HG03066 (cell line): ENCODE measurements around the gene MAZ.
"Not testable (repeated sequence)": the region's sequence is repeated elsewhere in the genome, so short reads cannot be mapped to it uniquely, and the experiment has no call there.

Experiments
- ATAC-seq: cut with Tn5 transposase; IDR thresholded peaks from one replicate; pipeline ENCODE4 v1.9.1; 2021; ENCODE audit warnings: low read depth; ENCODE audit not compliant: unreplicated experiment

MAZ gene

DNA sequence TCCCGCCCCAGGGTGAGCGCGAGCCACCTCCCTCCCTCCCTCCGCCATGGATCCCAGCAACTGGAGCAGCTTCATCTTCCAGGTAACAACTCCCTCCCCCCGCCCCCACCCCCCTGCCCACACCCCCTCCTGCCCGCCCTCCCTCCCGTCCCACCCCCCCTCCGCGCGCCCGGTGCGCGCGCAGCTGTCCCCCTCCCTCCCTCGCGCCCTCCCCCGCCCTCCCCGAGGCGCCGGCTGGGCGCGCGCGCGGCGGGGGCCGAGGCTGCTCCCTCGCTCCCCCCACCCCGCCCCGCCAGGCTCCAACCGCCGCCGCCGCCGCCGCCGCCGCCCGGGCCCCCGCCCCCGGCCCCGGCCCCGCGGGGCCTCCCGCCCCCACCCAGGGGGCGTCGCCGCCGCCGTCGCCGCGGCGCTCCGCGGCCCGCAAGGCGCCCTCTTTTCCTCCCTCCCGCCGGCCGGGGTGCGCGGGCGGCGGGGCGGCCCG, at the start of gene MAZ:
Gene MAZ (plus strand): TSS at position 431 of the 481 bp plus-strand sequence. CDS start 173 bp downstream, outside the sequence.
- no peak for ATAC-seq

DNA sequence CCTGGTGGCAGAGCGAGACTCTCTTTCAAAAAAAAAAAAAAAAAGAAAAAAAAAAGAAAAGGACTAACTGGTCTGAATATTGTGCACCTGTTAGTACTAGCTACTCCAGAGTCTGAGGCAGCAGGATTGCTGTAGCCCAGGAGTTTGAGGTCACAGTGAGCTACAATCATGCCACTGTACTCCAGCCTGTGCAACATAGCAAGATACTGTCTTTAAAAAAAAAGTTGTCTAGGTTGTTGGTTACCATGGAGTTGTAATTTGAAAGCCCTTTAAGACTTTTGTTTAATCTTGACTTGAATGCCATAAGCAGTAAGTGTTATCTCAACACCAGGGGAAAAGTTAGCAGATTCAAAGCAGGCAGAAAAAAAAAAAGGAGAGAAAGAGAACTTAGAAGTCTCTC, 49.7 kb upstream of the MAZ start:
- no peak for ATAC-seq

DNA sequence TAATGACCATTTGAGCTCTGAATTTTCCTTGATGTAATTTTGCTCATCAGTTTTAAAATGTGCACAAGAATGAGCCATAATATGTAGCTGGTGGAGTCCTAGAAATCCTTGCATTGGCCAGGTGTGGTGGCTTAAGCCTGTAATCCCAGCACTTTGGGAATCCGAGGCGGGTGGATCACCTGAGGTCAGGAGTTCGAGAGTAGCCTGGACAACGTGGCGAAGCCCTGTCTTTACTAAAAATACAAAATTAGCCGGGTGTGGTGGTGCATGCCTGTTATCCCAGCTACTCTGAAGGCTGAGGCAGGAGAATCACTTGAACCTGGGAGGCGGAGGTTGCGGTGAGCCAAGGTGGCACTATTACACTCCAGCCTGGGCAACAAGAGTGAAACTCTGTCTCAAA, 49.2 kb upstream of the MAZ start:
- ATAC-seq = not testable (repeated sequence)

DNA sequence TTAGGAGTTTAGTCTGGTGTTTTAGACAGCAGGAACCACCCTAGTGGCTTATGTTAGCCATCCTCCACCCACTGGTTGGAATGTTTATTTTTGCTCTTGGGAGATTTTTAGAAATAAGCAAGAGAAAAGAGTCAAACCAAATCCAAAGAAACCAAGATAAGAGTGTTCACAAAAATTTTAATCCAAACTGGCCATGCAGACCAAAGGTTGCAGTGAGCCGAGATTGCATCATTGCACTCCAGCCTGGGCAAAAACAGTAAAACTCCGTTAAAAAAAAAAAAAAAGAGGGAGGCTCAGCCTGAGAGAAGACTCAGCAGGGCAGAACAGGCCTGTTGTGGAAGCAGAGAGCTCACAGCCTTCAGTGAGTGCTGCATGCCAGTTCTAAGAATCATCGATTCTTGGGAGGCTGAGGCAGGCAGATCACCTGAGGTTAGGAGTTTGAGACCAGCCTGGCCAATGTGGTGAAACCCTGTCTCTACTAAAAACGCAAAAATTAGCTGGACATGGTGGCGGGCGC, 48.3 kb upstream of the MAZ start:
- no peak for ATAC-seq

DNA sequence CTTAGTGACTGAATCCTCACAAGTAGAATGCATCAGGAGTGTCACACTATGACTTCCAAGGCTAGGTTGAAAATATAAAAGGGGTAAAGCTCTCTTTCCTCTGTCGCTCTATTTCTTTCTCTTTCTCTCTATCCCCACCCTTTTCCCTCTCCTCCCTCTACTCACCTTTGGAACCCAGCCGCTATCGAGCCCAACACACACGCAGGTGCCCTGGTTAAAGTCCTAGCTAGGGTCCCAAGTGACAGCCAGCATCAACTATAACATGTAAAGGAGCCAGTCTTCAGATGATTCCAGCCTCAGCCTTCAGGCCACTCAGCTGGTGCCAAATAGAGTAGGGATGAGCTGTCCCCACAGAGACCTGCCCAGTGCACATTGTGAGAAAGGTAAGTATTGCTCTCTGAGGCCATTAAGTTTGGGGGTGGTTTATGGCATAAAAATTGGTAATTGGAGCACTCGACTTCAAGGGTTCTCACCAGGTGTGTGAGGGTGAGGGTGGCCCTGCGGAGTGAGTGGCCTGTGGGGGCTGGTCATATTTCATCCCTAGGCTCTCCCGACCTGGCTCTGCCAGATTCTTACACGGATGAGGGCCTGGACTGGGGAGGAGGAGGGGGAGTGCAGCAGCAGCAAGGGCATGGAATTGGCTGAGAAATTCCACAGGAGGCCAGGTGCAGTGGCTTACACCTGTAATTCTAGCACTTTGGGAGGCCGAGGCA, 45.6 kb upstream of the MAZ start:
- ATAC-seq = no peak

DNA sequence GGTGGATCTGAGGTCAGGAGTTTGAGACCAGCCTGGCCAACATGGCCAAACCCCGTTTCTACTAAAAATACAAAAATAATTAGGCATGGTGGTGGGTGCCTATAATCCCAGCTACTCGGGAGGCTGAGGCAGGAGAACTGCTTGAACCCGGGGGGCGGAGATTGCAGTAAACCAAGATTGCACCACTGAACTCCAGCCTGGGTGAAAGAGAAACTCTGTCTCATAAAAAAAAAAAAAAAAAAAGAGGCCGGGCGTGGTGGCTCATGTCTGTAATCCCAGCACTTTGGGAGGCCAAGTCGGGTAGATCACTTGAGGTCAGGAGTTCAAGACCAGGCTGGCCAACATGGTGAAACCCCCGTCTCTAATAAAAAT, 45.1 kb upstream of the MAZ start:
- not testable (repeated sequence) for ATAC-seq

DNA sequence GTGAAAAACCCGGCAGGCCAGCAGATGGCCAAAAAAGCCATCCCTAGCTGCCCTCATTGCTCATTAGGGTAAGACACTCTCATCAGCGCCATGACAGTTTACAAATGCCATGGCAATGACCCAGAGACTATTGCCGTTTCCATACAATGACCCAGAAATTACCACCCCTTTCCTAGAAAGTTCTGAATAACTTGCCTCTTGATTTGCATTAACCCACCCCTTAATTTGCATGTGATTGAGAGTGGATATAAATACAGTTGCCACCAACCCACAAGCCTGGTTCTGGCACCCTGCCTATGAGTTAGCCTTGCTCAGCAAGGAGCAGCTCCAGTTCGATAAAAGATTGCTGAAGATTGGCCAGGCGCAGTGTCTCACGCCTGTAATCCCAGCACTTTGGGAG, 44.4 kb upstream of the MAZ start:
- no peak for ATAC-seq

DNA sequence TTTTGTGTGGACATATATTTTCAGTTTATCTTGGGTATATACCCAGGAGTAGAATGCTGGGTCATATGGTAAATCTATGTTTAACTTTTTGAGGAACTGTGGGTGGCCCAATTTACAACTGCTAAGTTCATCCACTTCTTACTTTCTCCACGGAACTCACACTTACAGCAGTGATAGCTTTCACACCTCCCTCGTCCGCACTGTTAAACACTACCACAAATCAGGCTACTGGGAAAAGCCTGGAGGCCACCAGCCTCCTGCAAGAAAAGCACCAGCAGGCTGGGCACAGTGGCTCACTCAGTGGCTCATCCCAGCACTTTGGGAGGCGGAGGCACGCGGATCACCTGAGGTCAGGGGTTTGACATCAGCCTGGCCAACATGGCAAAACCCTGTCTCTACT, 43.0 kb upstream of the MAZ start:
- no peak for ATAC-seq

DNA sequence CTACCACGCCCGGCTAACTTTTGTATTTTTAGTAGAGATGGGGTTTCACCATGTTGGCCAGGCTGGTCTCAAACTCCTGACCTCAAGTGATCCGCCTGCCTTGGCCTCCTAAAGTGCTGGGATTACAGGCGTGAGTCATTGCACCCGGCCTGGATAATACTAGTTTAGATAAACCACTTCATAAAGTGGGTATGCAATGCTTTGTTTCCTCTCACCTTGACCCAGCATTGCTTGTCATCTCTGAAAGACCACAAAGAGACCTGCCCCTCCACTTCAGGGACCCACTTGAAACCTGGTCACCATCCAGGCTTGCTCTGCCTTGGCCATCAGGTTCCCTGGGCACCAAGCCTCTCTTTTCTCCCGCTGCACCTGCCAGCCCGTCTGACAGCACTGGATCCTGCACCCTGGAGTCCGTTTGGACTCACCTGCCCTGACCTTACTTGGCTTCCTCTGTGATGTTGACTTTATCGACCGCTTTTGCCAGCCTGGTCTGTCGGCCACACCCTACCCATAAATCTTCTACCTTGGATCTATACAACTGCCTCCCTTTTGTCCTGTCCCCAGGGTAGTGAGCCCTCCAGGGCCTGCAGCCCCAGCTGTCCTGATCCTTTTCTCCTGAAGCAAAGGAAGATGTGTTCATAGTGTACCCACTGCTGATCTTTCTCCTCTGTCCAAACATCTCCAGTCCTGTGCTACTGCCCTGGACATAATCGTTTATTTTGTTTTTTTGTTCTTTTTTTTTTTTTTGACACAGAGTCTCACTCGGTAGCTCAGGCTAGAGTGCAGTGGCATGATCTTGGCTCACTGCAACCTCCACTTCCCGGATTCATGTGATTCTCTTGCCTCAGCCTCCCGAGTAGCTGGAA, 40.9 kb upstream of the MAZ start:
- no peak for ATAC-seq

DNA sequence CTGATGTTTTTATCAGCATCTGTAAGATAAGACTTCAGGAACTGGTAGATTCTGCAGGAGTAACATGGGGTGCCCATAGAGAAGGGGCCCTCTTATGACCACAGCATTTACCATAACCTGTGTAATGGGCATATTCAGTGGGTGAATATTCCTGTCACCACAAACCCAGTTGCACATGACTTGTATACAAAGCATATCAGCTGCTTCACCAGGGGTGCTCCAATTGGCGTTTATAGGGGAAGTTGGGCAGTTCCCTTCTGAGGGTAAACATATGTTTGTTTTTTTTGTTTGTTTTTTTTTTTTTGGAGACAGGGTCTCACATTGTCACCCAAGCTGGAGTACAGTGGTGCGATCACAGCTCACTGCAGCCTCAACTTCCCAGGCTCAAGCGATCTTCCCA, 39.8 kb upstream of the MAZ start:
- ATAC-seq = no peak

DNA sequence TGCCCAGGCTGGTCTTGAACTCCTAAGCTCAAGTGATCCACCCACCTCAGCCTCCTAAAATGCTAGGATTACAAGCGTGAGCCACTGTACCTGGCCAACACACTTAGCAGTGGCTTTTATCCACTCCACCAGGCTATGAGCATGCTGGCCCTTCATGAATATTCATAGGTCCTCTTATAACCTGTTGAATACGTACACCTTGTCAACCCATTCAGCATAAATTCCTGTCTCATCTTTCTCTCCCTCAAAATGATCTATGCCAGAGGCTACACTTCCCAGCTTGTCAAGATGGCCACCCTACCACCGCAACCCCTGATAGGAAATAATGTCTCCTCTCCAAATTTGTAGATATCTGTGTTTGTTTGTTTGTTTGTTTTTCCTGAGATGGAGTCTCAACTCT, 39.3 kb upstream of the MAZ start:
- ATAC-seq = no peak

DNA sequence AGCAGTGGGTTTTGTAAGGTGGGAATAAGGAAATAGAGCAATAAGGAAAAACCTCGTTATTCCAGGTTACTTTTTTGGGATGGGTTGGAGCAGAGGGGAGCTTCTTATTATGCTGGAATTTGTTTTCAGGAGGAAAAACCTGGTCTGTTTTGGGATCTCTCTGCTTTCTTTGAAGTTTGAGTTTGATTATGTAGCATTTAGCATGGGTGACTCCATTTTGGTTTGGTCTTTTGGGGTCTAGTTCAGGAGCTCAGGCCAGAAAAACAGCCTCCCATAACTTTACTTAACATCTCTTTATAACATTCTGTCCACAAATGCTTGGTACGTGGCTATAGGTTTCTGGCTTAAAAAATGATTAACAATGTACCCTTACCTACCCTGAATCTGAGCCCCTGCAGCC, 36.8 kb upstream of the MAZ start:
- ATAC-seq = no peak

DNA sequence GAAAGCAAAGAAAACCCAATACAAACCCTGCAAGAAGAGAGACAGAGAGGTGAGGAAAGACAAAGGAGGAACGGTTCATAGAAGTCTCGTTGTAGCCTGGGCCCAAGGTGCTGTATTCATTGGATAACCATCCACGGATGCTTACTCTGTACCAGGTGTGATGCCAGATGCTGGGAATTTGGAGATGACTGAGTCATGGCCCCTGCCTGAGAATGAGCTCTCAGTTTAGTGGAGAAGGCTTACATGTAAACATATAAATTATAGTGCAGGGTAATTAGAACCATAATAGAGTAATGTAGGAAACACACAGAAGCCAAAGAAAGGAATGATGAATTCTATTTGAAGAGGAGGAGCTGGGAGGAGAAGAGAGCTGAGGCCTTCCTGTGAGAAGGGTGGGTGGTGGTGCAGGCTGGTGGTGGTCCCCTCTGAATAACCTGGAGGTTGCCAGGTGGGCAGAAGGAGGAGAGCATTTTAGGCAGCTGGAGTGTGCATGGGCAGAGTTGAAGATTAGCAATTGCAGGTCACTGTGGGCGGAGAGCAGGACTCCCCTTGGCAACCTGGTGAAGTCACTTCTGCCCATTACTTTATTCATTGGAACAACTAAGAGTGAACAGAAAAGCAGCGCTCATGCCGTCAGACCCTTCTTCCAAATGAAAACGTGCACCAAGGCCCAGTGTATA, 35.9 kb upstream of the MAZ start:
- no peak for ATAC-seq

DNA sequence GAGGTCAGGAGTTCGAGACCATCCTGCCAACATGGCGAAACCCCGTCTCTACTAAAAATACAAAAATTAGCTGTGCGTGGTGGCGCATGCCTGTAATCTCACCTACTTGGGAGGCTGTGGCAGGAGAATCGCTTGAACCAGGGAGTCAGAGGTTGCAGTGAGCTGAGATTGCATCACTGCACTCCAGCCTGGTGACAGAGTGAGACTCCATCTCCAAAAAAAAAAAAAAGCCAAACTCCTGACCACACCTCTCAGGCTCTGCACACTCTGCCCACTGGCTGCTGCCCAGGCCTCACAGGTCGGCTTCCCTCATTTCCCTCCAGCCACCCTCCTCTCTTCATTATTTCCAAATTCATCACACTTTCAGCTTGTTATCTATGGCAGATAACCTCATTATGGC, 34.0 kb upstream of the MAZ start:
- not testable (repeated sequence) for ATAC-seq

DNA sequence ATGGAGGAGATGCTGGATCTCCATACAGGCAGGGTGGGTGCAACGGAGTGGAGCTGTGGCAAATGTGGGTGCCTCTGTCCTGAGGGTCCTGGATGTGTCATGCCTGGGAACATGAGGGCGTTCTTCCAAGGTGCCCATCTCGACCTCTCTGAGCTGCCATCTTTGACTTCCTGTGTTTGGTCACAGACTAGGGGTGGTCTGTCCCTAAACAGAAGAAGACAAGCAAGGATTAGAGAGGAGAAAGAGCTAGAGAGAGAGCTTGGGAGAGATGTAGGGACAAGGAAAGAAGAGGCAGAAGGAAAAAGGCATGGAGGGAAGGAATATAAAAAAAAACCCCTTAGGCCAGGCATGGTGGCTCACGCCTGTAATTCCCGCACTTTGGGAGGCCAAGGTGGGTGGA, 31.6 kb upstream of the MAZ start:
- no peak for ATAC-seq

DNA sequence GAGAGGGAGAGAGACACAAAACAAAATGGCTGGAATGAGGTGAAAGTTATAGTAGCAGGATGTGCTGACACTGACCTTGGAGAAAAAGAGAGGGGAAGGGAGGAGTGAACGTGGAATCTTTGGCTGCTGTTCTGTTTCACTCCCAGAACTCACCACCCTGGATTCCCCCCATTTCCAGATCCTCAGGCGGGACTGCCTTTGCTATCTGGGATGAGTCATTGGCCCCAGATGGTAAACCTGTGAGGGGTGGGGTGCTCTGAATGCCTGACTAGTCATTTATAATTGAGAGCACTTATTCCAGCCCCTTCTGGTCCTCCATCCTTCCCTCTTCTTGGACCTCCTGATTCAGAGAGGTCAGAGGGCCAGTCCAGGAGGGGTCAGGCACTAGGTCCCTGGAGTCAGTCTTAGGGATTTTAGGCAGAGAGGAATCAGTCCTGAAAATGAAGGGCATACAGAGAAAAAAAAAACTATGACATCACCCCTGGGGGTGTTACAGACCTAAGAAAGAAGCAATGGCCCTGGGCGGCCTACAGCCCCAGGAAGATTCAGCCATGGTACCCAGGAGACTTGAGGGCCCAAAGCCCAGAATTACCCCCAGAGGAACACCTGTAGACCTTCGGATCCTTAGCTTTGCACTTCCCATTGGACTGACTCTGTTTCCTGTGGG, 30.5 kb upstream of the MAZ start:
- ATAC-seq = no peak

DNA sequence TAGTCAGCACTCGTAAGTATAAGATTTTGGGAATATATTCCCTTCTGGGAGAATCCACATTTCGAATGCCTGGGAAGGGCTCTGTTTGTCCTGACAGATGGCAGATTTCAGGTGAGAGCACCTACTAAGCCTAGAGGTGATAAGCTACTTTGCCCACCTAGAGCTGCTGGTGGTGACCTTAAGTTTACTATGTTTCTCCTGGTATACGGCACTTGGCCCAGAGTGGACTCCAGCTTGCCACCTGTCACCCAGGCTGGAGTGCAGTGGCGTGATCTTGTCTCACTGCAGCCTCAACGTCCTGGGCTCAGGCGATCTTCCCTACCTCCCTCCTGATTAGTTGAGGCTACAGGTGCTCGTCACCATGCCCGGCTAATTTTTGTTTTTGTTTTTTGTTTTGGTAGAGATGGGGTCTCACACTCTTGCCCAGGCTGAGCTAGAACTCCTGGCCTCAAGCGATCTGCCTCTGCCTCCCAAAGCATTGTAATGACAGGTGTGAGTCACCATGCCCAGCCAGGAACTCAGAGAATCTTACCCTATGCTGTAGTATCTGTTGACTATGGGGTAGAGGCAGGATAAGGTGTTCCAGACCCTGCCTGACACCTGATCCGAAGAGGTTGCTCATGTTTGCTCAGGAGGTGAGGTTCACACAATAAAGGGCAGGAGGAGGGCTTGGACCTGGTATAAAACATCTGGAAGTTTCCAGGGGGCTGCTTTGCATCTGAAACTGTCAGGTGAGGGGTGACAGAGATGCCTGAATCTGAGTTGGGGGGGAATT, 28.6 kb upstream of the MAZ start, which contains the start of gene ZG16:
Gene ZG16 (plus strand): TSS at position 681 of the 775 bp plus-strand sequence. CDS start 1,011 bp downstream, outside the sequence.
- ATAC-seq = no peak

DNA sequence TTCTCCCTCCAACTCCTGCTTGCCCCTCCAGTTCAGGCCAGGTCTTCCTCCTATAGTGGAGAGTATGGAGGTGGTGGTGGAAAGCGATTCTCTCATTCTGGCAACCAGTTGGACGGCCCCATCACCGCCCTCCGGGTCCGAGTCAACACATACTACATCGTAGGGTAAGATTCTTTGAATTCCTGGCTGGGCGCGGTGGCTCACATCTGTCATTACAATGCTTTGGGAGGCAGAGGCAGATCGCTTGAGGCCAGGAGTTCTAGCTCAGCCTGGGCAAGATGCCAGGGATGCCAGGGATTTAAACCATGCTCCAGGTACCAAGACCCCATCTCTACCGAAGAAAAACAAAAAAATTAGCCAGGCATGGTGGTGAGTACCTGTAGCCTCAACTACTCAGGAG, 26.9 kb upstream of the MAZ start:
- no peak for ATAC-seq

DNA sequence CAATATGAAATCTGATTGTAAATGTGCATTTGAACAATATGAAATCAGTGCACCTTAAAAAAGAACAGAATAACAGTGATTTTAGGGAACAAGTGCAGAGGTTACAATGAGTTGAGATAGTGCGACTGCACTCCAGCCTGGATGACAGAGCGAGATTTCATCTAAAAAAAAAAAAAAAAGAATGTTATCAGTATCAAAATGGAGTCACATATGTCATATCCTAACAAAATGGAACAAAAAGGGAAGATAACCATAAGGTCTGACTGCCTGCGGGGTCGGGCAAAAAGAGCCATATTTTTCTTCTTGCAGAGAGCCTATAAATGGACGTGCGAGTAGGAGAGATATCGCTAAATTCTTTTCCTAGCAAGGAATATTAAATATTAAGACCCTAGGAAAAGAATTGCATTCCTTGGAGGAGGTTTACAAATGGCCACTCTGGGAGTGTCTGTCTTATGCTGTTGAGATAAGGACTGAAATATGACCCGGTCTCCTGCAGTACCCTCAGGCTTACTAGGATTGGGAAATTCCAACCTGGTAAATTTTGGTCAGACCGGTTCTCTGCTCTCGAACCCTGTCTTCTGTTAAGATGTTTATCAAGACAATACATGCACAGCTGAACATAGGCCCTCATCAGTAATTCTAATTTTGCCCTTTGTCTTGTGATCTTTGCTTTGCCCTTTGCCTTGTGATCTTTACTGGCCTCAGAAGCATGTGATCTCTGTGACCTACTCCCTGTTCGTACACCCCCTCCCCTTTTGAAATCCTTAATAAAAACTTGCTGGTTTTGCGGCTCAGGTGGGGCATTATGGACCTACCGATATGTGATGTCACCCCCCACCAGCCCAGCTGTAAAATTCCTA, 23.0 kb upstream of the MAZ start:
- not testable (repeated sequence) for ATAC-seq
